DOHH2 (cell line): Measurements from ENCODE around the gene CELF1.

Experiments
- CTCF ChIP-seq: fragments of 200-600 bp; sonication (generic); IDR thresholded peaks from one replicate; pipeline ENCODE4 v1.5.1; 2014; ENCODE audit warnings: antibody characterized with exemption, mild to moderate bottlenecking, low read depth, low read length; ENCODE audit not compliant: poor library complexity, severe bottlenecking
- EZH2phosphoT487 ChIP-seq: fragments of 200-600 bp; sonication (generic); IDR thresholded peaks from 2 replicates; pipeline ENCODE4 v1.6.1; 2017; ENCODE audit warnings: borderline replicate concordance, mild to moderate bottlenecking, antibody characterized with exemption, low read length, moderate library complexity, mixed read lengths

- TF ChIP-seq CTCF = no peak
- TF ChIP-seq EZH2phosphoT487 = no peak
These were observed 18.2 kb downstream of the CELF1 start for GRCh38 chr11:47534704-47535251.
